Endothelial cell of umbilical vein (primary cell): ENCODE results near the gene CD48. TPM values are rescaled to one million over a fixed set of nuclear protein-coding genes. Genes with fewer than 3 reads are reported as not detected.

Experiments
- BruUV-seq: library from RNA; stranded (reverse); fragments of 400-500 nt; replicated peaks from 2 replicates; lab custom pipeline; 2021; lab: Mats Ljungman, UMichigan
- CTCF ChIA-PET: fragments of 300-600, 350-600 bp; sonication (Branson Sonifier 250); formaldehyde crosslinking; loops from one replicate; lab custom pipeline; 2021; ENCODE audit warnings: antibody characterized with exemption, inconsistent platforms; lab: Charles Lee
- POLR2A ChIA-PET: fragments of 300-600, 350-600 bp; sonication (Branson Sonifier 250); formaldehyde crosslinking; loops from one replicate; lab custom pipeline; 2021; ENCODE audit warnings: antibody characterized with exemption, inconsistent platforms; lab: Charles Lee
- DNase-seq: peaks from one replicate; pipeline ENCODE4 v3.0.0-alpha.2; 2011; ENCODE audit warnings: low read depth, low spot score
- FAIRE-seq: peaks from 2 replicates; lab custom pipeline; 2011; peaks lifted over from hg19 to GRCh38; lab: Jason Lieb, UNC
- H2AFZ ChIP-seq: 2 replicates; pipeline ENCODE4 v1.6.0; 2012; ENCODE audit warnings: low read depth, low read length, control low read depth, inconsistent platforms
- H3K27ac ChIP-seq: 2 replicates; pipeline ENCODE4 v1.5.1; 2011; ENCODE audit warnings: low read depth, mild to moderate bottlenecking, control low read depth, low read length, moderate library complexity; ENCODE audit not compliant: insufficient read depth
- H3K27me3 ChIP-seq, 2 experiments: 2 replicates each; pipeline versions ENCODE4 v1.6.0 to v1.6.1; 2011; ENCODE audit warnings: low read length in 2 of 2, mixed read lengths in 1 of 2; ENCODE audit not compliant: control insufficient read depth in 2 of 2, insufficient read depth in 2 of 2
- H3K36me3 ChIP-seq, 2 experiments: 2 replicates in 1 of 2; 3 replicates in 1 of 2; pipeline ENCODE4 v1.5.1; 2011; ENCODE audit warnings: low read length in 2 of 2, mild to moderate bottlenecking in 1 of 2, moderate library complexity in 1 of 2; ENCODE audit not compliant: control insufficient read depth in 2 of 2, insufficient read depth in 2 of 2; ENCODE audit errors: extremely low read depth in 1 of 2
- H3K4me1 ChIP-seq: 3 replicates; pipeline ENCODE4 v1.5.1; 2011; ENCODE audit warnings: mild to moderate bottlenecking, low read length; ENCODE audit not compliant: control insufficient read depth, insufficient read depth; ENCODE audit errors: extremely low read depth
- H3K4me2 ChIP-seq: 2 replicates; pipeline ENCODE4 v1.6.1; 2011; ENCODE audit warnings: low read length, control low read depth, mixed read lengths; ENCODE audit not compliant: insufficient read depth
- H3K4me3 ChIP-seq, 3 experiments: fragments of 200-600 bp in 1 of 3; sonication (generic), shearing (Covaris generic) in 1 of 3; replicated peaks in 1 of 3; 2 replicates each; pipeline ENCODE4 v1.5.1; 2011 to 2016; ENCODE audit warnings: control low read depth in 3 of 3, low read length in 3 of 3, mild to moderate bottlenecking in 2 of 3, inconsistent platforms in 1 of 3, low read depth in 1 of 3, moderate library complexity in 1 of 3; ENCODE audit not compliant: insufficient read depth in 1 of 3
- H3K79me2 ChIP-seq: 2 replicates; pipeline ENCODE4 v1.6.0; 2012; ENCODE audit warnings: low read length, inconsistent platforms; ENCODE audit not compliant: control insufficient read depth, insufficient read depth
- H3K9ac ChIP-seq: replicated peaks from 2 replicates; pipeline ENCODE3; 2011; ENCODE audit warnings: low read length, control low read depth; ENCODE audit not compliant: insufficient read depth; ENCODE audit errors: extremely low read depth
- H3K9me1 ChIP-seq: replicated peaks from 3 replicates; pipeline ENCODE4 v1.6.0; 2011; ENCODE audit warnings: mild to moderate bottlenecking, low read length; ENCODE audit not compliant: control insufficient read depth, insufficient read depth; ENCODE audit errors: extremely low read depth
- H3K9me3 ChIP-seq: replicated peaks from 2 replicates; pipeline ENCODE4 v1.5.1; 2012; ENCODE audit warnings: low read length, inconsistent platforms; ENCODE audit not compliant: control insufficient read depth, insufficient read depth
- H4K20me1 ChIP-seq: replicated peaks from 2 replicates; pipeline ENCODE3; 2011; ENCODE audit warnings: mild to moderate bottlenecking, low read length; ENCODE audit not compliant: control insufficient read depth, insufficient read depth; ENCODE audit errors: extremely low read depth
- CTCF ChIP-seq, 2 donors: IDR thresholded peaks; 1 replicate in 1 of 2; 2 replicates in 1 of 2; pipeline ENCODE4 v1.5.1; 2011; ENCODE audit warnings: low read length in 2 of 2, mild to moderate bottlenecking in 2 of 2, moderate library complexity in 2 of 2, control low read depth in 1 of 2, inconsistent platforms in 1 of 2, low read depth in 1 of 2; ENCODE audit not compliant: insufficient read depth in 1 of 2; ENCODE audit errors: extremely low read depth in 1 of 2
- EZH2 ChIP-seq: IDR thresholded peaks from 2 replicates; pipeline ENCODE4 v1.6.1; 2012; ENCODE audit warnings: borderline replicate concordance, low read depth, mild to moderate bottlenecking, moderate library complexity, low read length, inconsistent platforms; ENCODE audit not compliant: severe bottlenecking
- FOS ChIP-seq: IDR thresholded peaks from 2 replicates; pipeline ENCODE4 v1.6.1; 2011; ENCODE audit warnings: mild to moderate bottlenecking, low read length, moderate library complexity, borderline replicate concordance; ENCODE audit not compliant: insufficient read depth
- GATA2 ChIP-seq: IDR thresholded peaks from 2 replicates; pipeline ENCODE4 v1.7.0; 2011; ENCODE audit warnings: low read depth, mild to moderate bottlenecking, moderate library complexity, mixed read lengths, low read length; ENCODE audit not compliant: insufficient read length, insufficient read depth
- JUN ChIP-seq: IDR thresholded peaks from 2 replicates; pipeline ENCODE4 v1.6.1; 2011; ENCODE audit warnings: borderline replicate concordance, low read depth; ENCODE audit not compliant: insufficient read length, insufficient read depth
- MAX ChIP-seq: IDR thresholded peaks from 2 replicates; pipeline ENCODE4 v1.6.1; 2011; ENCODE audit not compliant: insufficient read depth, insufficient read length
- MYC ChIP-seq: IDR thresholded peaks from one replicate; pipeline ENCODE4 v1.6.1; 2011; ENCODE audit warnings: mild to moderate bottlenecking, low read depth, low read length
- POLR2A ChIP-seq: IDR thresholded peaks from 2 replicates; pipeline ENCODE4 v1.6.1; 2012; ENCODE audit warnings: low read depth, mild to moderate bottlenecking, control low read depth, low read length
- POLR2AphosphoS5 ChIP-seq: IDR thresholded peaks from 2 replicates; pipeline ENCODE4 v1.6.1; 2012; ENCODE audit warnings: low read depth, mild to moderate bottlenecking, control low read depth, low read length, moderate library complexity; ENCODE audit not compliant: insufficient read depth
- dilution Hi-C: fragments of 300-500 bp; cut with MboI; formaldehyde crosslinking; loops from one replicate; pipeline ENCODE4 v1.15.0; 2019; ENCODE audit warnings: low sequenced_read_pairs; ENCODE audit not compliant: extremely low pct_ligation_motif_present
- intact Hi-C: fragments of 100-400 bp; cut with micrococcal nuclease; formaldehyde crosslinking; loops from one replicate; pipeline ENCODE4 v1.10.0; 2022
- polyA plus RNA-seq, 4 experiments: library from polyadenylated mRNA; depleted of rRNA in 3 of 4; stranded (reverse) in 3 of 4; unstranded in 1 of 4; fragments of >200 nt; gene quantifications; 2 replicates each; pipeline versions ENCODE4 v1.2.1 to v1.2.3, GENCODE V29; 2011 to 2012; ENCODE audit warnings: missing spikeins in 1 of 4
- total RNA-seq: library from RNA; stranded (reverse); gene quantifications from 2 replicates; pipeline ENCODE4 v1.2.3, GENCODE V29; 2021

Gene CD48
- total and polyA plus RNA-seq, 2 donors (not counting 3 experiments of a cell fraction or from before 2014, with no cell fraction given): not detected

GRCh38 chr1:160643138-160643537, 68.5 kb downstream of the CD48 start:
- H3K9ac ChIP-seq: no peak overlapping the region
- ChIA-PET POLR2A (no interaction called here), CTCF (no interaction called here)
- peaks cover 4% of the 10 kb centered on the region for H3K4me1 ChIP-seq
- H3K9me3 ChIP-seq: no peaks in the 10 kb centered on the region
- H3K9me1 ChIP-seq: no peaks in the 10 kb centered on the region
- no peak for TF ChIP-seq FOS
- TF ChIP-seq CTCF (IDR thresholded peaks at IDR 0.05; ENCODE audit: extremely low read depth in 1 of 2, insufficient read depth in 1 of 2, low read depth in 1 of 2, low read length in 2 of 2): no peak
- TF ChIP-seq POLR2A: no peak
- no peak for TF ChIP-seq GATA2
- TF ChIP-seq MAX: no peak
- TF ChIP-seq JUN: no peak
- TF ChIP-seq MYC: no peak
- no peak for TF ChIP-seq EZH2
- TF ChIP-seq POLR2AphosphoS5: no peak
- H4K20me1 ChIP-seq: no peaks in the 10 kb centered on the region
- no peak overlapping the region for H3K27ac ChIP-seq
- H2AFZ ChIP-seq: no peak overlapping the region
- H3K36me3 ChIP-seq: no peaks in the 10 kb centered on the region
- FAIRE-seq (no peak), DNase-seq (no peak)
- no peak overlapping the region for H3K4me3 ChIP-seq
- dilution Hi-C loops: no loop called here
- no peak overlapping the region for H3K4me2 ChIP-seq
- intact Hi-C loops: no loop called here
- peaks cover 2 to 3% of the 10 kb centered on the region in 2 experiments for H3K27me3 ChIP-seq
- H3K79me2 ChIP-seq: no peaks in the 10 kb centered on the region
- BruUV-seq: no TSS peak
